CD8-positive, alpha-beta memory T cell (primary cell): ENCODE data around the gene BICC1. TPM values are rescaled to one million over a fixed set of nuclear protein-coding genes. Genes with fewer than 3 reads are reported as not detected.
A peak's percentile ranks its signal among the peaks of the same experiment; 100 is the strongest.

ENCODE experiments used
- CTCF ChIA-PET: fragments of 350-600 bp; sonication (Branson Sonifier 250); formaldehyde crosslinking; loops from one replicate; lab custom pipeline; 2021; ENCODE audit warnings: antibody characterized with exemption; lab: Charles Lee
- POLR2A ChIA-PET: fragments of 350-600 bp; sonication (Branson Sonifier 250); formaldehyde crosslinking; loops from one replicate; lab custom pipeline; 2021; ENCODE audit warnings: antibody characterized with exemption; lab: Charles Lee
- DNase-seq, 5 donors: peaks; one replicate each; pipeline versions ENCODE4 v3.0.0 to v3.0.0-alpha.2; 2020 to 2022; ENCODE audit warnings: mixed read lengths in 1 of 5
- H3K27ac ChIP-seq: one replicate; pipeline ENCODE4 v1.7.0; 2013; ENCODE audit warnings: low read depth, mild to moderate bottlenecking, low read length, moderate library complexity
- H3K27me3 ChIP-seq: 2 replicates; pipeline ENCODE4 v1.7.0; 2013; ENCODE audit warnings: low read length, mild to moderate bottlenecking; ENCODE audit not compliant: insufficient read depth, poor library complexity, severe bottlenecking
- H3K36me3 ChIP-seq: 2 replicates; pipeline ENCODE4 v1.7.0; 2013; ENCODE audit warnings: mild to moderate bottlenecking, low read length, moderate library complexity; ENCODE audit not compliant: insufficient read depth
- H3K4me1 ChIP-seq: 2 replicates; pipeline ENCODE4 v1.7.0; 2013; ENCODE audit warnings: mild to moderate bottlenecking, low read length, moderate library complexity; ENCODE audit not compliant: insufficient read depth
- H3K4me3 ChIP-seq: 2 replicates; pipeline ENCODE4 v1.7.0; 2013; ENCODE audit warnings: mild to moderate bottlenecking, low read length
- H3K9me3 ChIP-seq: 2 replicates; pipeline ENCODE4 v1.7.0; 2013; ENCODE audit warnings: mild to moderate bottlenecking, low read length
- H3K27ac Mint-ChIP-seq, 8 donors: one replicate each; pipeline ENCODE4 v1.8.0; 2020 to 2021; ENCODE audit warnings: mixed read lengths in 8 of 8, mild to moderate bottlenecking in 6 of 8, inconsistent platforms in 3 of 8, moderate library complexity in 3 of 8
- H3K27me3 Mint-ChIP-seq, 2 donors: one replicate each; pipeline ENCODE4 v1.8.0; 2020 to 2021; ENCODE audit warnings: mixed read lengths in 2 of 2, mild to moderate bottlenecking in 1 of 2, moderate library complexity in 1 of 2
- H3K36me3 Mint-ChIP-seq, 3 donors: one replicate each; pipeline ENCODE4 v1.8.0; 2020 to 2021; ENCODE audit warnings: mixed read lengths in 3 of 3, inconsistent platforms in 1 of 3, mild to moderate bottlenecking in 1 of 3
- H3K4me1 Mint-ChIP-seq, 3 donors: one replicate each; pipeline ENCODE4 v1.8.0; 2020 to 2021; ENCODE audit warnings: mixed read lengths in 3 of 3, inconsistent platforms in 1 of 3, mild to moderate bottlenecking in 1 of 3
- H3K4me3 Mint-ChIP-seq, 7 donors: one replicate each; pipeline ENCODE4 v1.8.0; 2020 to 2021; ENCODE audit warnings: mixed read lengths in 7 of 7, mild to moderate bottlenecking in 6 of 7, moderate library complexity in 4 of 7, inconsistent platforms in 2 of 7
- H3K9me3 Mint-ChIP-seq, 5 donors: one replicate each; pipeline ENCODE4 v1.8.0; 2020 to 2022; ENCODE audit warnings: mixed read lengths in 5 of 5, mild to moderate bottlenecking in 3 of 5, moderate library complexity in 2 of 5, inconsistent platforms in 1 of 5
- polyA plus RNA-seq: library from polyadenylated mRNA; unstranded; fragments of 300-500 nt; fragmentation: Illumina TruSeq; gene quantifications from one replicate; pipeline ENCODE4 v1.2.3, GENCODE V29; 2021
- total RNA-seq, 2 experiments: library from RNA; stranded (reverse); gene quantifications; one replicate each; pipeline ENCODE4 v1.2.3, GENCODE V29; 2021

Gene BICC1
- total and polyA plus RNA-seq, 3 experiments from 2014 or later = not detected

DNA sequence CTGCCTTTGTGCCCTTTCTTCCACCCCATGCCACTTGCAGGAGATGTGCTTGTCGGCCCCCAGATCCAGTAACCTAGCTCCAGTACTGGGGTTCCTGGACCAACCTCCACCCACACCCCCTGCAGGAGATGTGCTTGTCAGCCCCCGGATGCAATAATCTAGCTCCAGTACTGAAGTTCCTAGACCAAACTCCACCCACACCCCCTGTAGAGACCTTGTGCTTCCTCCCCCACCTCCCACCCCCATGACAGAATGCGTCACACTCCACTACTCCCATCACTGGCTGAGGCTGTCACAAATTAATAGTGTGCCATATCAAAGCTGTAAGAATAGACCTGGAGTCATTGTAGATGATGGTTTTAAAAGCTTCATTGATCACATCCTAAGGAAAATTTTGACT is 185.0 kb downstream of the BICC1 start:
- CTCF ChIA-PET = no interaction called here
- no peaks in the 10 kb centered on the region for H3K9me3 ChIP-seq
- H3K9me3 Mint-ChIP-seq = peaks cover 0 to 11% (median 7%) of the 10 kb centered on the region in 5 donors
- no peaks in the 10 kb centered on the region for H3K4me1 ChIP-seq
- no peaks in the 10 kb centered on the region for H3K36me3 ChIP-seq
- no peaks in the 10 kb centered on the region for H3K27me3 Mint-ChIP-seq
- peak overlapping the region in 1 of 8 donors; percentile 17 for H3K27ac Mint-ChIP-seq
- H3K4me3 ChIP-seq = no peak overlapping the region
- POLR2A ChIA-PET = no interaction called here
- no peaks in the 10 kb centered on the region for H3K27me3 ChIP-seq
- H3K4me1 Mint-ChIP-seq = no peaks in the 10 kb centered on the region
- DNase-seq = no peak
- H3K4me3 Mint-ChIP-seq = no peak overlapping the region
- H3K36me3 Mint-ChIP-seq = peaks cover 0 to 5% (median 0%) of the 10 kb centered on the region in 3 donors
- no peak overlapping the region for H3K27ac ChIP-seq

DNA sequence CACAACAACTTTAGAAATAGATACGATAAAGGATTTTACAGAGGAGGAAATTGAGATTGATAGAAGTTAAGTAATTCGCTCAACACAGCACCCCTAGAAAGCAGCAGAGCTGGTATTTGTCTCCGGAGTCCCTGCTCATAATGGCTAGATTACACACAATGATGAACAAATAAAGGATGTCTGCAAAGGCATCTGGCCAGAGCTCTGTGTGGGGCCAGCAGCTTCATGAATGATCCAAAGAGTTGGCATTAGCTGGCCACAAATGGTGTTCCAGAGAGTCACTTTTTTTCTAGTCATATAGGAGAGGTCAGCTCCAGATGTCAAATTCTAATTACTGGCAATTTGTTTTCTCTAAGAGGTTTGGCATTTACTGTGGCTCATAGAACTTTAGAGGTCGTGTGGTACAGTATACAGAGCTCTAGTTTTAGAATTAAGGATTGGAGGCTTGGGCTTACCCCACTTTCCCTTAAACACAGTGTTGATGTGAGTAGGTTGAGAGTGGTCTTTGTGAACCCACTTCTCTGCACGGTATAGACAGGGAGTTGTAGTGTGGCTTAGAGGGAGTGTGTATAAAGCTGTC is 186.2 kb downstream of the BICC1 start:
- H3K4me3 Mint-ChIP-seq = no peak overlapping the region
- no peak overlapping the region for H3K27ac ChIP-seq
- peaks cover 0 to 3% (median 0%) of the 10 kb centered on the region in 3 donors for H3K36me3 Mint-ChIP-seq
- DNase-seq = no peak
- H3K27me3 Mint-ChIP-seq = no peaks in the 10 kb centered on the region
- no peaks in the 10 kb centered on the region for H3K4me1 ChIP-seq
- no peaks in the 10 kb centered on the region for H3K9me3 ChIP-seq
- no peak overlapping the region for H3K27ac Mint-ChIP-seq
- ChIA-PET POLR2A (no interaction called here), CTCF (no interaction called here)
- no peak overlapping the region for H3K4me3 ChIP-seq
- H3K36me3 ChIP-seq = no peaks in the 10 kb centered on the region
- H3K4me1 Mint-ChIP-seq = no peaks in the 10 kb centered on the region
- peaks cover 0 to 7% (median 3%) of the 10 kb centered on the region in 5 donors for H3K9me3 Mint-ChIP-seq
- H3K27me3 ChIP-seq = no peaks in the 10 kb centered on the region

DNA sequence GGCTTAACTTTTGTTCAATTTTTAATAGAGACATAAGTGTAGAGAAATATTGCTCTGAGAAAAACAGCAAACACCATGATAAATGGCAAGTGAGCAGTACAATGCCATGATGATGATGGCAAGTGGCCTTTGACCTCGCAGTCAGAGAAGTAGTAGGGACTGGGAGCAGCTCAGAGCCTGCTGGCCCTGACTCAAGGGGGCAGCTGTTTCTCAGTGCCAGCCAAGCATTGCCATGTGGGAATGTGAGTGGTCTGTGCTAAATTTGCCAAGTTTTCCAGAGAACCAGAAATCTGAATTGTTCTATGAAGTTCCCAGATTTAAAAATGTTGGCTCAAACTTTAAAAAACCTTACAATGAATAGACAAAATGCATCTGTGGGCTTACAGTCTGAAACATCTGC is 187.9 kb downstream of the BICC1 start:
- no peaks in the 10 kb centered on the region for H3K9me3 ChIP-seq
- Mint-ChIP-seq H3K27me3 (no peaks in the 10 kb centered on the region), H3K9me3 (peaks cover 0 to under 1% (median 0%) of the 10 kb centered on the region in 5 donors), H3K36me3 (no peaks in the 10 kb centered on the region), H3K4me1 (no peaks in the 10 kb centered on the region), H3K4me3 (peak overlapping the region in 1 of 7 donors; percentile 34), H3K27ac (no peak overlapping the region)
- H3K27me3 ChIP-seq = no peaks in the 10 kb centered on the region
- H3K36me3 ChIP-seq = no peaks in the 10 kb centered on the region
- H3K27ac ChIP-seq = no peak overlapping the region
- no peak for DNase-seq
- CTCF ChIA-PET = no interaction called here
- POLR2A ChIA-PET = no interaction called here
- no peaks in the 10 kb centered on the region for H3K4me1 ChIP-seq
- H3K4me3 ChIP-seq = no peak overlapping the region

DNA sequence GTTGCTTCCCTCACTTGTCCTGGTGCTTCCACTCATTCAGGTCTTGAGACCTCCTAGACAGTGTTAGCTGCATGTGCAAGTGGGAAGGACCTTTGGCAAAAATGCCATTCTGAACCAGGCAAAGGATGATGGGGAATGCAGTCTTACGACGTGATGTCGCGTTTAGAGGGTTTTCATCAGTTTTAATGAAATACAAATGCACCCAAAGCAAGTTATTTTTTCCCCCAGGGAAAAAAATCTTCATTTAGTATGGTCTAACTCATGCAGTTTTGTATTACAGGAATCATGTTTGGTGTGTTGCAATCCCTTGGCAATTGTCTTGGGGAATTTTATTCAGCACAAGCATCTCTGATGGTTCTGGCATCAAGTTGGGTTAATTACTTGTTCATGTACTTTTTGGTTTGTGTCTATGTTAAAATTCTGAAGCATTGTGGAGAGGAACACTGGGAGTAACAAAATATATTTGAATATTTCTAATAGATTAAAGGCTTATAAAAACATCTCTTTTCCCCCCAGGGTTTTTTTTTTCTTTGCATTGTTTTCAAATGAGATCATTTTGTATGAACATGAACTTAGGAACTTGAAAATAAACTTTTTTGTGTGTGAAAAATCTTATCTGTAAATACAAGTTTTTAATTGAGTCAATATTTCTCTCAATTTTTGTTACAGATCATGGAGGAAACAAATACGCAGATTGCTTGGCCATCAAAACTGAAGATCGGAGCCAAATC is 188.9 kb downstream of the BICC1 start:
- ChIA-PET CTCF (no interaction called here), POLR2A (no interaction called here)
- no peaks in the 10 kb centered on the region for H3K27me3 ChIP-seq
- H3K27ac Mint-ChIP-seq = no peak overlapping the region
- H3K27me3 Mint-ChIP-seq = peaks cover 0 to under 1% of the 10 kb centered on the region in 2 donors
- no peak for DNase-seq
- no peak overlapping the region for H3K27ac ChIP-seq
- no peak overlapping the region for H3K4me3 ChIP-seq
- H3K4me1 ChIP-seq = no peaks in the 10 kb centered on the region
- H3K4me3 Mint-ChIP-seq = no peak overlapping the region
- no peaks in the 10 kb centered on the region for H3K9me3 Mint-ChIP-seq
- H3K9me3 ChIP-seq = no peaks in the 10 kb centered on the region
- H3K4me1 Mint-ChIP-seq = no peaks in the 10 kb centered on the region
- no peaks in the 10 kb centered on the region for H3K36me3 Mint-ChIP-seq
- H3K36me3 ChIP-seq = no peaks in the 10 kb centered on the region

- ChIA-PET CTCF (no interaction called here), POLR2A (no interaction called here)
- no peak for DNase-seq
- Histone ChIP-seq H3K27ac (no peak overlapping the region), H3K4me3 (no peak overlapping the region), H3K9me3 (no peaks in the 10 kb centered on the region), H3K36me3 (no peaks in the 10 kb centered on the region), H3K27me3 (no peaks in the 10 kb centered on the region), H3K4me1 (no peaks in the 10 kb centered on the region)
- Mint-ChIP-seq H3K27me3 (peaks cover 0 to 1% of the 10 kb centered on the region in 2 donors), H3K4me3 (no peak overlapping the region), H3K4me1 (no peaks in the 10 kb centered on the region), H3K36me3 (no peaks in the 10 kb centered on the region), H3K27ac (no peak overlapping the region), H3K9me3 (no peaks in the 10 kb centered on the region)
Observed at GRCh38 chr10:58704226-58704625, 191.6 kb downstream of the BICC1 start.

DNA sequence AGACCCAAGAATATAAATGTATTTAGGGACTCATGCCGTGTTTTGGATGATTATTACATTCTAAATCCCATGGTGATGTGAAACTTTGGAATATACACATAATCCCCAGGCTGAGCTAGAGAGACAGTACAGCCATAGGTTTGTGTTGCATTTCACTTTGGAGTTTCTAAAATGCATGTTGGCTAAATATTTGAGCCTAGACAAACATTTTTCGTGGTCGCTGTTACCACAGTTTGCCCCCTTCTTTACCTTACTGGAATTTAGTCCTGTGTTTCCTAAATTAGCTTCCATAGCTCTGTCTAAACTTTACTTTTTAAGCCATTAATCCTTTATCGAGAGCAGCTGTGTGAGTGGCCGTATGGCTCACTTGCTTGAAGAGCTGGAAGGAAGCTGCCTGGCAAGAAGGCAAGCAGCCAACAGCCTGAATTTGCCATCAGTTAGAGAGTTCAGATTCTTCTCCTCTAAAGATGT is 192.0 kb downstream of the BICC1 start:
- ChIA-PET POLR2A (no interaction called here), CTCF (no interaction called here)
- no peak overlapping the region for H3K4me3 Mint-ChIP-seq

DNA sequence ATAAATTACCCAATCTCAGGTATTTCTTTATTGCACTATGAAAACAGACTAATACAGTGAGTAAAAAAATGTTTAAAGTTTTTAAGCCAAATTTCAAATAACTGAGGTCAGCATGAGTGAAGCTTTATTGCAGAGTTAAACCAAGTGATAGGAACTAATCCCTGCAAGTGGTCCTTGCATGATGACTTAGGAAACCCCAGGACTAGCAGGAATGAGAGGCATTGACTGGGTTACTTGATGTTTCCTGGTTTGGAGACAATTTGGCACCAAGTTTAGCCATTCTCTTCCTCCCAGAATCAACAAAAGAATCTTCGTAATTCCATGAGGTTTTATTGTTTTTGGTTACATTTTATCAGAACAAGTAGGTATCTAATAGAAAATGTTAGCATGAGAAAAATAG is 194.2 kb downstream of the BICC1 start:
- Mint-ChIP-seq H3K27ac (peak overlapping the region in 1 of 8 donors; percentile 84), H3K36me3 (no peaks in the 10 kb centered on the region), H3K27me3 (peaks cover 0 to 3% of the 10 kb centered on the region in 2 donors), H3K4me3 (no peak overlapping the region), H3K4me1 (no peaks in the 10 kb centered on the region), H3K9me3 (no peaks in the 10 kb centered on the region)
- ChIA-PET POLR2A (no interaction called here), CTCF (no interaction called here)
- no peaks in the 10 kb centered on the region for H3K9me3 ChIP-seq
- no peak overlapping the region for H3K4me3 ChIP-seq
- DNase-seq = no peak
- no peaks in the 10 kb centered on the region for H3K36me3 ChIP-seq
- no peaks in the 10 kb centered on the region for H3K27me3 ChIP-seq
- no peak overlapping the region for H3K27ac ChIP-seq
- H3K4me1 ChIP-seq = no peaks in the 10 kb centered on the region

More for the DNA sequence above, 192.0 kb downstream of the BICC1 start:
- Mint-ChIP-seq H3K27me3 (peaks cover 0 to 1% of the 10 kb centered on the region in 2 donors), H3K27ac (no peak overlapping the region), H3K4me1 (no peaks in the 10 kb centered on the region), H3K36me3 (no peaks in the 10 kb centered on the region), H3K9me3 (no peaks in the 10 kb centered on the region)
- Histone ChIP-seq H3K4me3 (no peak overlapping the region), H3K4me1 (no peaks in the 10 kb centered on the region), H3K36me3 (no peaks in the 10 kb centered on the region), H3K27ac (no peak overlapping the region), H3K9me3 (no peaks in the 10 kb centered on the region), H3K27me3 (no peaks in the 10 kb centered on the region)
- no peak for DNase-seq

GRCh38 chr10:58712141-58712540 is 199.5 kb downstream of the BICC1 start:
- no peak overlapping the region for H3K4me3 ChIP-seq
- CTCF ChIA-PET = no interaction called here
- POLR2A ChIA-PET = no interaction called here
- H3K9me3 ChIP-seq = no peaks in the 10 kb centered on the region
- Mint-ChIP-seq H3K9me3 (no peaks in the 10 kb centered on the region), H3K36me3 (no peaks in the 10 kb centered on the region), H3K4me1 (no peaks in the 10 kb centered on the region), H3K4me3 (no peak overlapping the region), H3K27ac (peak overlapping the region in 1 of 8 donors; percentile 12), H3K27me3 (peaks cover 0 to 2% of the 10 kb centered on the region in 2 donors)
- H3K27ac ChIP-seq = no peak overlapping the region
- DNase-seq = no peak
- H3K36me3 ChIP-seq = no peaks in the 10 kb centered on the region
- H3K4me1 ChIP-seq = no peaks in the 10 kb centered on the region
- no peaks in the 10 kb centered on the region for H3K27me3 ChIP-seq
